ENCODE results near the gene FADS2.

The FADS2 gene

GRCh38 chr11:61840371-61840770, 12.3 kb downstream of the FADS2 start:
- Histone ChIP-seq H3K4me1 (ENCODE audit: control insufficient read depth, insufficient read depth, low read length) (no peaks in the 10 kb centered on the region), H3K9ac (ENCODE audit: low read depth, low read length) (no peak overlapping the region), H3K9me3 (ENCODE audit: control insufficient read depth, insufficient read depth, low read length) (no peaks in the 10 kb centered on the region), H3K36me3 (ENCODE audit: control insufficient read depth, insufficient read depth, low read length) (peaks cover 34% of the 10 kb centered on the region), H3K4me3 (ENCODE audit: low read depth, low read length) (no peak overlapping the region), H3K27me3 (ENCODE audit: control insufficient read depth, insufficient read depth, low read length) (no peaks in the 10 kb centered on the region)

GRCh38 chr11:61841636-61842527, 13.8 kb downstream of the FADS2 start:
- H3K36me3 ChIP-seq (ENCODE audit: control insufficient read depth, insufficient read depth, low read length), result peaks cover 34% of the 10 kb centered on the region
- no peaks in the 10 kb centered on the region for H3K27me3 ChIP-seq (ENCODE audit: control insufficient read depth, insufficient read depth, low read length)
- H3K4me1 ChIP-seq (ENCODE audit: control insufficient read depth, insufficient read depth, low read length), result no peaks in the 10 kb centered on the region
- no peak overlapping the region for H3K9ac ChIP-seq (ENCODE audit: low read depth, low read length)
- H3K9me3 ChIP-seq (ENCODE audit: control insufficient read depth, insufficient read depth, low read length), result no peaks in the 10 kb centered on the region
- no peak overlapping the region for H3K4me3 ChIP-seq (ENCODE audit: low read depth, low read length)

GRCh38 chr11:61842528-61842820, 14.4 kb downstream of the FADS2 start:
- peaks cover 34% of the 10 kb centered on the region for H3K36me3 ChIP-seq (ENCODE audit: control insufficient read depth, insufficient read depth, low read length)
- no peak overlapping the region for H3K9ac ChIP-seq (ENCODE audit: low read depth, low read length)
- H3K27me3 ChIP-seq (ENCODE audit: control insufficient read depth, insufficient read depth, low read length), result no peaks in the 10 kb centered on the region
- H3K4me1 ChIP-seq (ENCODE audit: control insufficient read depth, insufficient read depth, low read length), result no peaks in the 10 kb centered on the region
- no peaks in the 10 kb centered on the region for H3K9me3 ChIP-seq (ENCODE audit: control insufficient read depth, insufficient read depth, low read length)
- no peak overlapping the region for H3K4me3 ChIP-seq (ENCODE audit: low read depth, low read length)

GRCh38 chr11:61844909-61845565, 16.9 kb downstream of the FADS2 start:
- Histone ChIP-seq H3K36me3 (ENCODE audit: control insufficient read depth, insufficient read depth, low read length) (peaks cover 52% of the 10 kb centered on the region), H3K9me3 (ENCODE audit: control insufficient read depth, insufficient read depth, low read length) (no peaks in the 10 kb centered on the region), H3K4me1 (ENCODE audit: control insufficient read depth, insufficient read depth, low read length) (no peaks in the 10 kb centered on the region), H3K9ac (ENCODE audit: low read depth, low read length) (no peak overlapping the region), H3K4me3 (ENCODE audit: low read depth, low read length) (no peak overlapping the region), H3K27me3 (ENCODE audit: control insufficient read depth, insufficient read depth, low read length) (no peaks in the 10 kb centered on the region)

- H3K4me1 ChIP-seq (ENCODE audit: control insufficient read depth, insufficient read depth, low read length), result no peaks in the 10 kb centered on the region
- H3K4me3 ChIP-seq (ENCODE audit: low read depth, low read length), result no peak overlapping the region
- H3K9me3 ChIP-seq (ENCODE audit: control insufficient read depth, insufficient read depth, low read length), result no peaks in the 10 kb centered on the region
- H3K36me3 ChIP-seq (ENCODE audit: control insufficient read depth, insufficient read depth, low read length), result peaks cover 39% of the 10 kb centered on the region
- H3K9ac ChIP-seq (ENCODE audit: low read depth, low read length), result no peak overlapping the region
- no peaks in the 10 kb centered on the region for H3K27me3 ChIP-seq (ENCODE audit: control insufficient read depth, insufficient read depth, low read length)
Observed at GRCh38 chr11:61846362-61847020, 18.4 kb downstream of the FADS2 start.

- H3K9ac ChIP-seq (ENCODE audit: low read depth, low read length), result no peak overlapping the region
- H3K36me3 ChIP-seq (ENCODE audit: control insufficient read depth, insufficient read depth, low read length), result peaks cover 26% of the 10 kb centered on the region
- H3K4me1 ChIP-seq (ENCODE audit: control insufficient read depth, insufficient read depth, low read length), result no peaks in the 10 kb centered on the region
- no peaks in the 10 kb centered on the region for H3K9me3 ChIP-seq (ENCODE audit: control insufficient read depth, insufficient read depth, low read length)
- H3K27me3 ChIP-seq (ENCODE audit: control insufficient read depth, insufficient read depth, low read length), result no peaks in the 10 kb centered on the region
- no peak overlapping the region for H3K4me3 ChIP-seq (ENCODE audit: low read depth, low read length)
Observed at GRCh38 chr11:61847914-61848581, 19.9 kb downstream of the FADS2 start.

- H3K9ac ChIP-seq (ENCODE audit: low read depth, low read length), result no peak overlapping the region
- no peaks in the 10 kb centered on the region for H3K9me3 ChIP-seq (ENCODE audit: control insufficient read depth, insufficient read depth, low read length)
- H3K27me3 ChIP-seq (ENCODE audit: control insufficient read depth, insufficient read depth, low read length), result no peaks in the 10 kb centered on the region
- no peaks in the 10 kb centered on the region for H3K4me1 ChIP-seq (ENCODE audit: control insufficient read depth, insufficient read depth, low read length)
- H3K36me3 ChIP-seq (ENCODE audit: control insufficient read depth, insufficient read depth, low read length), result peaks cover 27% of the 10 kb centered on the region
- H3K4me3 ChIP-seq (ENCODE audit: low read depth, low read length), result no peak overlapping the region
Observed at GRCh38 chr11:61848631-61849030, 20.5 kb downstream of the FADS2 start.

- H3K4me3 ChIP-seq (ENCODE audit: low read depth, low read length), result no peak overlapping the region
Observed at GRCh38 chr11:61850687-61851086, 22.6 kb downstream of the FADS2 start.

GRCh38 chr11:61851113-61851899, 23.2 kb downstream of the FADS2 start:
- no peaks in the 10 kb centered on the region for H3K4me1 ChIP-seq (ENCODE audit: control insufficient read depth, insufficient read depth, low read length)
- peaks cover 35% of the 10 kb centered on the region for H3K36me3 ChIP-seq (ENCODE audit: control insufficient read depth, insufficient read depth, low read length)
- H3K9ac ChIP-seq (ENCODE audit: low read depth, low read length), result no peak overlapping the region
- no peaks in the 10 kb centered on the region for H3K9me3 ChIP-seq (ENCODE audit: control insufficient read depth, insufficient read depth, low read length)
- H3K27me3 ChIP-seq (ENCODE audit: control insufficient read depth, insufficient read depth, low read length), result no peaks in the 10 kb centered on the region
- H3K4me3 ChIP-seq (ENCODE audit: low read depth, low read length), result no peak overlapping the region

More at GRCh38 chr11:61850687-61851086, 22.6 kb downstream of the FADS2 start:
- Histone ChIP-seq H3K9me3 (ENCODE audit: control insufficient read depth, insufficient read depth, low read length) (no peaks in the 10 kb centered on the region), H3K9ac (ENCODE audit: low read depth, low read length) (no peak overlapping the region), H3K4me1 (ENCODE audit: control insufficient read depth, insufficient read depth, low read length) (no peaks in the 10 kb centered on the region), H3K27me3 (ENCODE audit: control insufficient read depth, insufficient read depth, low read length) (no peaks in the 10 kb centered on the region), H3K36me3 (ENCODE audit: control insufficient read depth, insufficient read depth, low read length) (peaks cover 35% of the 10 kb centered on the region)

GRCh38 chr11:61851900-61852295, 23.8 kb downstream of the FADS2 start:
- Histone ChIP-seq H3K4me1 (ENCODE audit: control insufficient read depth, insufficient read depth, low read length) (no peaks in the 10 kb centered on the region), H3K9me3 (ENCODE audit: control insufficient read depth, insufficient read depth, low read length) (no peaks in the 10 kb centered on the region), H3K36me3 (ENCODE audit: control insufficient read depth, insufficient read depth, low read length) (peaks cover 35% of the 10 kb centered on the region), H3K9ac (ENCODE audit: low read depth, low read length) (no peak overlapping the region), H3K4me3 (ENCODE audit: low read depth, low read length) (no peak overlapping the region), H3K27me3 (ENCODE audit: control insufficient read depth, insufficient read depth, low read length) (no peaks in the 10 kb centered on the region)

- no peak overlapping the region for H3K9ac ChIP-seq (ENCODE audit: low read depth, low read length)
- H3K4me1 ChIP-seq (ENCODE audit: control insufficient read depth, insufficient read depth, low read length), result no peaks in the 10 kb centered on the region
- H3K9me3 ChIP-seq (ENCODE audit: control insufficient read depth, insufficient read depth, low read length), result no peaks in the 10 kb centered on the region
- no peak overlapping the region for H3K4me3 ChIP-seq (ENCODE audit: low read depth, low read length)
- no peaks in the 10 kb centered on the region for H3K27me3 ChIP-seq (ENCODE audit: control insufficient read depth, insufficient read depth, low read length)
- H3K36me3 ChIP-seq (ENCODE audit: control insufficient read depth, insufficient read depth, low read length), result peaks cover 32% of the 10 kb centered on the region
Observed at GRCh38 chr11:61853698-61854169, 25.6 kb downstream of the FADS2 start.
